ENCODE measurements around the gene PYGO1. TPM values are rescaled to one million over a fixed set of nuclear protein-coding genes. Genes with fewer than 3 reads are reported as not detected.

Gene PYGO1
- total RNA-seq, 6 donors from 2014 or later = 1.8 to 11.5 (median 7.5) TPM

DNA sequence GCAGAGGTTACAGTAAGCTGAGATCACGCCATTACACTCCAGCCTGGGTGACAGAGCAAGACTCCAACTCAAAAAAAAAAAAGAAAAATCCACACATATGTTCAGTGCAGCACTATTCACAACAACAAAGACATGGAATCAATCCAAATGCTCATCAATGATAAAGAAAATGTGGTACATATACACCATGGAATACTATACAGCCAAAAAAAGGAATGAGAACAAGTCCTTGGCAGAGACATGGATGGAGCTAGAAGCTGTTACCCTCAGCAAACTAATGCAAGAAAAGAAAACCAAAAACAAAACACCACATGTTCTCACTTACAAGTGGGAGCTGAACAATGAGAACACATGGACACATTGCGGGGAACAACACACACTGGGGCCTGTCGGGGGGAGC lies 25.5 kb downstream of the PYGO1 start:
- WGBS, 2 donors = 67 to 94% methylated on average over 3 of the region's 3 CpGs
- Histone ChIP-seq H3K27me3 (no peaks in the 10 kb centered on the region), H3K4me3 (no peak overlapping the region), H3K4me1 (no peaks in the 10 kb centered on the region), H3K36me3 (no peaks in the 10 kb centered on the region), H3K9me3 (no peaks in the 10 kb centered on the region), H3K27ac (no peak overlapping the region)
- TF ChIP-seq POLR2AphosphoS5 (IDR thresholded peaks at IDR 0.05) = no peak
- TF ChIP-seq EP300 (IDR thresholded peaks at IDR 0.05) = no peak
- no peak for TF ChIP-seq POLR2A (IDR thresholded peaks at IDR 0.05)
- TF ChIP-seq, protein P1, sequence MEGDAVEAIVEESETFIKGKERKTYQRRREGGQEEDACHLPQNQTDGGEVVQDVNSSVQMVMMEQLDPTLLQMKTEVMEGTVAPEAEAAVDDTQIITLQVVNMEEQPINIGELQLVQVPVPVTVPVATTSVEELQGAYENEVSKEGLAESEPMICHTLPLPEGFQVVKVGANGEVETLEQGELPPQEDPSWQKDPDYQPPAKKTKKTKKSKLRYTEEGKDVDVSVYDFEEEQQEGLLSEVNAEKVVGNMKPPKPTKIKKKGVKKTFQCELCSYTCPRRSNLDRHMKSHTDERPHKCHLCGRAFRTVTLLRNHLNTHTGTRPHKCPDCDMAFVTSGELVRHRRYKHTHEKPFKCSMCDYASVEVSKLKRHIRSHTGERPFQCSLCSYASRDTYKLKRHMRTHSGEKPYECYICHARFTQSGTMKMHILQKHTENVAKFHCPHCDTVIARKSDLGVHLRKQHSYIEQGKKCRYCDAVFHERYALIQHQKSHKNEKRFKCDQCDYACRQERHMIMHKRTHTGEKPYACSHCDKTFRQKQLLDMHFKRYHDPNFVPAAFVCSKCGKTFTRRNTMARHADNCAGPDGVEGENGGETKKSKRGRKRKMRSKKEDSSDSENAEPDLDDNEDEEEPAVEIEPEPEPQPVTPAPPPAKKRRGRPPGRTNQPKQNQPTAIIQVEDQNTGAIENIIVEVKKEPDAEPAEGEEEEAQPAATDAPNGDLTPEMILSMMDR (IDR thresholded peaks at IDR 0.05) = no peak
- DNase-seq (no peak), ATAC-seq (ENCODE audit: low FRiP score in 2 of 2) (no peak)

DNA sequence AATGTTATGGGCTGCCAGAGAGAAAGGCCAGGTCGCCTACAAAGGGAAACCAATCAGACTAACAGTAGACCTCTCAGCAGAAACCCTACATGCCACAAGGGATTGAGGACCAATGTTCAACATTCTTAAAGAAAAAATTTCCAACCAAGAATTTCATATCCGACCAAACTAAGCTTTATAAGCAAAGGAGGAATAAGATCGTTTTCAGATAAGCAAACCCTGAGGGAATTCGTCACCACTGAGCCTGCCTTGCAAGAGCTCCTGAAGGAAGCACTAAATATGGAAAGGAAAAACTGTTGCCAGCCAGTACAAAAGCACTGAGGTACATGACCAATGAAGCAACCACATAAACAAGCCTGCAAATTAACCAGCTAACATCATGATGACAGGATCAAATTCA lies 33.1 kb downstream of the PYGO1 start:
- Histone ChIP-seq H3K4me3 (no peak overlapping the region), H3K4me1 (no peaks in the 10 kb centered on the region), H3K36me3 (no peaks in the 10 kb centered on the region), H3K27me3 (no peaks in the 10 kb centered on the region), H3K9me3 (peaks cover 0 to 19% (median 7%) of the 10 kb centered on the region in 4 donors), H3K27ac (no peak overlapping the region)
- 84 to 93% methylated on average over 4 of the region's 4 CpGs for WGBS, 2 donors
- no peak for DNase-seq
- ATAC-seq (ENCODE audit: low FRiP score in 2 of 2) = no peak
- TF ChIP-seq EP300 (IDR thresholded peaks at IDR 0.05) = no peak
- TF ChIP-seq, protein P1 (IDR thresholded peaks at IDR 0.05) = no peak
- TF ChIP-seq POLR2A (IDR thresholded peaks at IDR 0.05) = no peak
- TF ChIP-seq POLR2AphosphoS5 (IDR thresholded peaks at IDR 0.05) = no peak

DNA sequence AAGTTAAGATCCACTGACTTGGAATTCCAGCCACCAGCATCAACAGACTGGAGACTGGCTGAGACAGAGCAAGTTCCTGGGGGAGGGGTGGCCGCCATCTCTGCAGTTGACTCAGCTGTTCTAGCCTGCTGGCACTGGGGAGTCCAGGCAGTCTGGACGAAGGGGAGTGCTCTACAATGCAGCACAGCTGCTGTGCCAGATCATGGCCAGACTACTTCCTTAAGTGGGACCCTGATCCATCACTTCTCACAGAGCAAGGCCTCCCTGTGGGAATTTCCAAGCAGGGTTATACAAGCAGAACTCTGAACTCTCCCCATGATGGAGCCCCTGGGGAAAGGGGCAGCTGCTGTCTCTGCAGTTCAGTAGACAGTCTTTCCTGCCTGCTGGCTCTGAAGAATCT lies 35.2 kb downstream of the PYGO1 start:
- no peaks in the 10 kb centered on the region for H3K4me1 ChIP-seq
- TF ChIP-seq POLR2A (IDR thresholded peaks at IDR 0.05) (no peak), EP300 (IDR thresholded peaks at IDR 0.05) (no peak), POLR2AphosphoS5 (IDR thresholded peaks at IDR 0.05) (peak in 1 of 2 donors; percentile 57)
- no peaks in the 10 kb centered on the region for H3K36me3 ChIP-seq
- no peak overlapping the region for H3K27ac ChIP-seq
- no peak overlapping the region for H3K4me3 ChIP-seq
- H3K27me3 ChIP-seq = no peaks in the 10 kb centered on the region
- ATAC-seq (ENCODE audit: low FRiP score in 2 of 2) (peak; percentile 53 to 66), DNase-seq (peak in 1 of 2 donors; percentile 26)
- WGBS, 2 donors = 60 to 86% methylated on average over 1 of the region's 2 CpGs
- H3K9me3 ChIP-seq = peaks cover 0 to 19% (median 7%) of the 10 kb centered on the region in 4 donors

DNA sequence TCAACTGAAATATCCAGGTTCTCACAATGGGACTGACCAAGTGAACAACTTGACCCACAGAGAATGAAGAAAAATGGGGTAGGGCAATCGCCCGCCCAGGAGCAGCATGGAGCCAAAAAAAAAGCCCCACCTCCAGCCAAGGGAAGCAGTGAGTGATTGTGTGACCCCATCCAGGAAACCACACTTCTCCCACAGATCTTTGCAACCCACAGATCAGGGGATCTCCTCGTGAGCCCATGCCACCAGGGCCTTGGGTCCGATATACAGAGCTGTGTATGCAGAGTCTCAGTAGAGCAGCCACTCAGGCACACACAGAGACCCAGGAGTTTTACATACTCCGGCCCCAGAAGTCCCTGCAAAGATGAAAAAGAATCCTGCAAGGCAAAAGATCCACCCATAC lies 35.7 kb downstream of the PYGO1 start:
- no peak overlapping the region for H3K4me3 ChIP-seq
- TF ChIP-seq, protein P1 (IDR thresholded peaks at IDR 0.05) = no peak
- TF ChIP-seq EP300 (IDR thresholded peaks at IDR 0.05) (no peak), POLR2A (IDR thresholded peaks at IDR 0.05) (no peak), POLR2AphosphoS5 (IDR thresholded peaks at IDR 0.05) (no peak)
- DNase-seq (no peak), ATAC-seq (ENCODE audit: low FRiP score in 2 of 2) (peak in 1 of 2 donors; percentile 22)
- 38 to 51% methylated on average over 5 of the region's 5 CpGs for WGBS, 2 donors
- no peaks in the 10 kb centered on the region for H3K27me3 ChIP-seq
- H3K9me3 ChIP-seq = peaks cover 0 to 19% (median 7%) of the 10 kb centered on the region in 4 donors
- no peaks in the 10 kb centered on the region for H3K4me1 ChIP-seq
- H3K36me3 ChIP-seq = no peaks in the 10 kb centered on the region
- no peak overlapping the region for H3K27ac ChIP-seq

DNA sequence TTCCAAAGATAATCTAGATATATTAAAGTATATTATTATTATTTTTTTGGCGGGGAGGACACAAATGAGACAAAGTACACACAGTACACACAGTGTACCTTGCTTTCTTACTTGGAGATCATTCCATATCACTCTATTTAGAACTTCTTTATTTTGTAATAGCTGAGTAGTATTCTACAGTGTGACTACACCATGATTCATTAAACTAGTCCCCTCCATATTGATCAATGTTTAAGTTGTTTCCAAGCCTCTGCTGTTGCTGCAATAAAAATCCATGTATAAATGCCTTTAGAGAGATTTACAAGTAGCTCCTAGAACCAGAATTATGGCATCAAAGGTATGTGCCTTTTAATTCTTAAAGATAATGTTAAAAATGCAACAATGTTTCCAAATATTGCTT lies 38.8 kb downstream of the PYGO1 start:
- no peak for TF ChIP-seq POLR2AphosphoS5 (IDR thresholded peaks at IDR 0.05)
- no peak for TF ChIP-seq POLR2A (IDR thresholded peaks at IDR 0.05)
- no peak for TF ChIP-seq EP300 (IDR thresholded peaks at IDR 0.05)
- TF ChIP-seq, protein P1 (IDR thresholded peaks at IDR 0.05) = no peak
- Histone ChIP-seq H3K27ac (no peak overlapping the region), H3K27me3 (no peaks in the 10 kb centered on the region), H3K36me3 (no peaks in the 10 kb centered on the region), H3K9me3 (no peaks in the 10 kb centered on the region), H3K4me1 (no peaks in the 10 kb centered on the region), H3K4me3 (no peak overlapping the region)
- 100% methylated on average over 1 of the region's 1 CpG for WGBS, 2 donors
- DNase-seq (no peak), ATAC-seq (ENCODE audit: low FRiP score in 2 of 2) (no peak)
